NOMO-1 treated with DMSO at 0.1 percent for 48 hours (cell line): Measurements from ENCODE around the gene DUS2.
"Not testable (repeated sequence)": the region's sequence is repeated elsewhere in the genome, so short reads cannot be mapped to it uniquely, and the experiment has no call there.

Experiments
- DNase-seq: peaks from one replicate; lab custom pipeline; 2025; ENCODE audit not compliant: unreplicated experiment; lab: John Stamatoyannopoulos, UW

The DUS2 gene

DNA sequence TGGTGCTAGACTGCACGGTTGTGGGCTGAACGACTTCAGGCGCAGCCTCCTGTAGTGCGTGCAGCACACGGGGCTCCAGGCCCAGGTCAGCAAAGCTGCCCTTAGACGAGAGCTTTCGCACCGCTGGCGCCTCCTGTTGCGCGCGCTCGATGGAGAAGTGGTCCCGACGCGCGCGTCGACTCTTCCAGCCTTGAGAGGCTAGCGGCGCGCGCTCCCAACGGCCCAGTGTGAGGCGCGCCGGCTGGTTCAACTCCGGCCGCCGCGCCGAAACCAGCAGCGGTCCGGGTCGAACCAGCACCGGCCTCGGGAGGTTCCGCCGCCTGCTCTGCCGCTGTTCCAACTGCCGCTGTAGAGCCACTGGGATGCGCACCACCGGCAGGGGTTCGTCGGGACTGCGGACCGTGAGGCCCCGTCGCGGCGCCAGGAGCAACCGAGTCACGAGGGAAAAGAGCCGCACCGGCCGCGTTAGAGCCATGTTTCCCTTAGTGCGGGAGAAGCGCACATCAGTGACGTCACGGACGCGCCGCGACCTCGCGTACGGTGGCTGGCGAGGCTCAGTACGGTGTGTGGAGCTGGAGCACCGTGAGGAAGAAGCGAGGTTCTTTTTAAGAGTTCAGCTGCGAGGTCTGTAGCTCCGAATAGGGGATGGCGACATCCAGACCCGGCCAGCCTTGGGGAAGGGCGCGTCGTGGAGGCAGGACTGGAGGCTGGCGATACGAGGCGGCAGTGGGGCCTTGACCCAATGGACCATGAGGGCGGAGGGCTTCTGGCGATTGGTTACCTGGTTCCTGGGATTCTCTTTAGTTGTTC lies at the start of gene DUS2, which contains the start of gene DDX28:
Gene DUS2, plus strand, starts transcription at position 557 of the 810 bp plus-strand sequence. CDS start 14,740 bp downstream, outside the sequence.
Gene DDX28, minus strand, starts transcription at position 505 of the 810 bp plus-strand sequence. Its CDS starts 30 bp downstream, at position 475.
- DNase-seq = peak; percentile 85

DNA sequence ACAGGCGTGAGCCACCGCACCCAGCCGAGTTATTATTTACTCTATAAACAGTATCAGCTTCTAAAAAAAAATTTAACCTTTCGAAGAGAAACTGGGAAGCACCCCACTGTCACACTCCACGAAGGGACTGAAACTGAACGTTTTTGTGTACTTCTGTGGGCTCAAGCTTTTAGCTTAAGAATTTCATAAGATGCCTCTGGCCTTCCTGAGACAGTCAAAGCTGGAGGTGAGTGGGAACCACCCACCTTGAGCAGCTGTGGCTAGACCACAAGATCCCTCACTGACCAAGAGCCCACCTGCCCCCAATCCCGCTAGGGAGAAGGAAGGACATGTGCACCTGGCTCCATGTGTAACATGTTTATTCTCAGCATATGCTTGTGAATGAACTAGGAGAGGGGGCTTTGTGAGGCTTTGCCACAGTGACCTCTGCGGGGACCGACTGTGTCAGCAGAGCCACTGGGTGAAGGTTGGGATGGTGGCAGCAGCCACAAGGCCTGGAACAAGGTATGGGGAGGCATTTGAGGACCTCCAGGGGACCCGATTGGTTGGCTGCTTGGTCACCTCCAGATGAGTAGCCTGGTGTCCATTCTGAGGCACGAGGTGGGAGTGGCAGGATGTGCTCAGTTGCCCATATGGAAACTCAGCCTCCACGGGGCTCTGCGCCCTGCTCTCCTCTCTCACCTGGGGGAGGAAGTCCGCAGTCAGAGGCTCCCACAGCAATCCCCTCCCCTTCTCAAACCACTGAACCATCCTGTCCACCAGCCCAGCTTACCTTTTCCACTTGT lies 47.6 kb upstream of the DUS2 start:
- DNase-seq = no peak

DNA sequence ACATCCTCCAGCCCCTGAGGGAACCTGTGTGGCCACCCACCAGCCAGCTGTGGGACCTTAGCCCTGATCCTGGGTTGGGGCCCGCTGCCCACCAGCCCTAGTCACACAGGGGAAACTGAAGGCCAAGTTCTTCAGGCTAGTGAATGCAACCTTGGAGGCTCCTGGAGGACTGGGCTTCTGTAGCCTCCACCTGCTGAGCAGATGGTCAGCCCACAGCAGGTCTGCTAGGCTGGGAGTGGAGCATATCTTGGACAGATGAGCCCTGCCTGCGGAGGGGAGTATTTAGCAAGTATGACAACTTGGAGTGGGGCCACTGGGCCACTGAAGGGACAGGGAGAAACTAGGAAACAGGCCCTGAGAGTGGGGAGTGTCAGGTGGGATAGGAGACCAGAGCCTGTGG lies 46.9 kb upstream of the DUS2 start:
- no peak for DNase-seq

DNA sequence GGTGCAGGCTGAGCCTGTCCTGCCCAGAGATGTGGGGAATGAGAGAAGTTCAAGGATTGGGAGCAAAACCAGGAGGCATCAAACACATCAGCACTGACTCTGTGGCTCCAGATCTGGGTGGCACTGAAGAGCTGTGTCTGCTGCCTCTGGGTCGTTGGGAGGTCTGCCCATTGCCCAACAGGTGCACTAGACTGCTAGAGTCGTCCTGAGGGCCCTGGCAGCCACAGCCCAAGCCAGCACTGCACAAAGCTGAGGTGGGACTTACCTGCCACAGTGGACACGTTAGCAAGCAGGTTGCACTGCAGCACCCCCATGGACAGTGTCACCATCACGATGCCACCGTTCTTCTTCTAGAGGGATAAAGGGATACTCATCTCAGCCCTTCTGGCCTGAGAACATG lies 46.1 kb upstream of the DUS2 start:
- DNase-seq = no peak

DNA sequence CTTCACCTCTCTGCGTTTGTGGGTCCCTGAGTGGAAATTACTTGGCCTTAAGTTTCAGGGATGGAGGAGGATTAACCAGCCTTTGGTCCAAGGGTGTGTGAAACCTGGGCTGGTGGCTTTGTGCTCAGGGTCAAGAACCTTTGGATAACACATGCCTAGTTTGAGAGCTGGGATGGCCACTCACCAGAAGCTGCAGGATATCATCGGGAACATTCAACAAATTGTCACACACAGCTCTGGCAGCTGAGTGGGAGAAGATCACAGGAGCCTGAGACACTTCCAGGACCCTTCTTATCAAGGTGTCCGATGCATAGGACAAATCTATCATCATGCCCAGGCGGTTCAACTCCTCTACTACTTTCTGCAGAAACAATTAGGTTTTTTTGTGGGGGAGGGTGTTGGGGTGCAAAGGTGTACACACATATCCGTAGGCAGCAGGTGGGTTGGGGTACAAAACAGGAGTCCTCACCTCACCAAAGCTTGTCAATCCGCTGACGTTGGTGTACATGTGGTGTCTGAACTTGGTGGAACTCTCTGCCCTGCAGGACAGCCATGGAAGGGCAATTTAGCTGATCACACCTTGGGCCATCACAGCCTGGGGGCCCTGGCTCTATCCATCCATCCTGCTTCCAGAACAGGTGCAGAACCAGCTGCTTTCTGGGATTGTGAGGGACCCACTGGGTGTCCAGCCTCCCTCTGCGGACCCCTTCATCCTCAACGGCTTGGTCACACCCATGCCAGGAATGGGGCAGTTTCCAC lies 45.4 kb upstream of the DUS2 start:
- DNase-seq = no peak

DNA sequence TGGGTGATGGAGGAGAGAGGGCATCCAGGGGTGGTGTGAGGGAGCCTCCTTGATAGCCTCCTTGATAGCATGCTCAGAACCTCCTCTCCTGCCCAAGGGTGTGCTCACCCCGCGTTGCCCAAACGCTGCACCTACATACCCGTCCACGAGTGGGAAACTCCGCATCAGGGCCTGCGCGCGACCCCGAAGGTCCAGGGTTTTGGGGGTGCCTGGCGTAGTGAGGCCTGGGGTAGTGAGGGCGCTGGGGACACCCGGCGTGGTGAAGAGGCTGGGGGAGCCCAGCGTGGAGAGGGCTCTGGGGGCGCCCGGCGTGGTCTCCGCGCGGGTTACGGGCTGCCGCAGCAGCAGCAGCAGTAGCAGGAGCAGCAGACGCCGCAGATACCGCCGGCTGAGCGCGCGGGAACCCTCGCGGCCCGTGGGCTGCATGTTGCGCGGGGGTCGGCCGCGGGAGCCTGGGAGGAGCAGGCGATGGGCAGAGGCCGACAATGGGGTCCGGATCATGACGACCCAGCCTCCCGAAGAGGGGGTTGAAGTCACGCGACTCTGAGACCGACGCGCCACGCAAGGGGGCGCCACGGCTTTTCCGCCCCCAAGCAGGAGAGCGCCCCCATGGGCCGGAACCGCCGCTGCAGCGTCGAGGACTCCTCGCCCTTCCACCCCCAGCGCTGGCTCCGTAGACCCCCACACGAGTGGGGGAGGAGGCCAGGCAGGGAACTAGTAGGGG lies 43.0 kb upstream of the DUS2 start, which contains the start of gene DPEP3:
Gene DPEP3, minus strand, starts transcription at position 545 of the 724 bp plus-strand sequence. Its CDS starts 119 bp downstream, at position 426.
- DNase-seq = peak; percentile 17

DNA sequence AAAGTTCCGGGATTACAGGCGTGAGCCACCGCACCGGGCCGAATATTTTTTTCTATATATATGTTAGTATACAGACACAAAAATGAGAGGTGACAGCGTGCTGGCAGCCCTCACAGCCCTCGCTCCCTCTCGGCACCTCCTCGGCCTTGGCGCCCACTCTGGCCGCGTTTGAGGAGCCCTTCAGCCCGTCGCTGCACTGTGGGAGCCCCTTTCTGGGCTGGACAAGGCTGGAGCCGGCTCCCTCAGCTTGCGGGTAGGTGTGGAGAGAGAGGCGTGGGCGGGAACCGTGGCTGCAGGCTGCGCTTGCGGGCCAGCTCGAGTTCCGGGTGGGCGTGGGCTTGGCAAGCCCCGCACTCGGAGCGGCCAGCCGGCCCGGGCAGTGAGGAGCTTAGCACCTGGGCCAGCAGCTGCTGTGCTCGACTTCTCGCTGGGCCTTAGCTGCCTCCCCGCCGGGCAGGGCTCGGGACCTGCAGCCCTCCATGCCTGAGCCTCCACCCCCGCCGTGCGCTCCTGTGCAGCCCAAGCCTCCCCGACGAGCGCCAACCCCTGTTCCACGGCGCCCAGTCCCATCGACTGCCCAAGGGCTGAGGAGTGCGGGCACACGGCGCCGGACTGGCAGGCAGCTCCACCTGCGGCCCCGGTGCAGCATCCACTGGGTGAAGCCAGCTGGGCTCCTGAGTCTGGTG lies 40.9 kb upstream of the DUS2 start:
- DNase-seq = no peak

DNA sequence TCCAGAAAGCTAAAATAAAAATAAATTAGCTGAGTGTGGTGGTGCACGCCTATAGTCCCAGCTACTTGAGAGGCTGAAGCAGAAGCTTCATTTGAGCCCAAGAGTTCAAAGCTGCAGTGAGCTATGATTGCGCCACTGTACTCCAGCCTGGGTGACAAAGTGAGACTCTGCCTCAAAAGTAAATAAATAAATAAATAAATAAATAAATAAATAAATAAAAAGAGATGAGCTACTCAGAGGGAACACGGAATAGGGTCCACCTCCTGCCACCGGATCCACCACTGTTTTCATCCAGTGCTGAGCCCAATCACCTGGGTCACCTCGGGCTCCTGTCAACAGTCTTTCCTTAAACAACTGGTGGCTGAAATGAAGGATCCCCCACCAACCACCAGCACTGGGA lies 36.1 kb upstream of the DUS2 start:
- no peak for DNase-seq

DNA sequence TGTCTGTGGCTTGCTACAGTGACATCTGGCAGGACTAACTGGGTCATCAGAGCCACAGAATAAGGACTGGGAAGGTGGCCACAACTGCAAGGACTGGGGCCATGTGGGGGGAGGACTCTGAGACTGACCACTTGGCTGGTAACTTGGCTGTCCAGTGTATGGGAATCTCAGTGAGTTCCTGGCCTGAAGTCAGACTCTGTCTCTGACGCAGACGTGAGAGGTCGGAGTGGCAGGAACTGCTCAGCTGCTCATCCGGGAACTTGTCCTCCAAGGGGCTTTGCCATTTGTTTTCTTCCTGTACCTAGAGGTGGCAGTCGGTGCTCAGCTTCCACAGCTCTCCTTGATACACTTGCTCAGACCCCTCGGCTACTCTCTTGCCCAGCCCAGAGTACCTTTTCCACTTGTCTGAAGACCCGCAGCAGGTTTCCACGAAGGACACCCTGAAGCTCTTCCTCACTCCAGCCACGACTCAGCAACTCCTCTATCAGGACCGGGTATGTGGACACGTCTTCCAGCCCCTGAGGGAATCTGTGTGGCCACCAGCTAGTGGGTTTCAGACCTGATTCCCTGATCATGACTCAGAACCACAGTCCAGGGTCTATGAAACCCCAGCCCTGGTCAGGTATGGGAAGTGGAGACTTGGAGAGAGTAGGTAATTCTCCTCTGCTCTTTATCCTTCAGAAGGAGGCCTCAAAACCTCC lies 35.5 kb upstream of the DUS2 start:
- DNase-seq = no peak

DNA sequence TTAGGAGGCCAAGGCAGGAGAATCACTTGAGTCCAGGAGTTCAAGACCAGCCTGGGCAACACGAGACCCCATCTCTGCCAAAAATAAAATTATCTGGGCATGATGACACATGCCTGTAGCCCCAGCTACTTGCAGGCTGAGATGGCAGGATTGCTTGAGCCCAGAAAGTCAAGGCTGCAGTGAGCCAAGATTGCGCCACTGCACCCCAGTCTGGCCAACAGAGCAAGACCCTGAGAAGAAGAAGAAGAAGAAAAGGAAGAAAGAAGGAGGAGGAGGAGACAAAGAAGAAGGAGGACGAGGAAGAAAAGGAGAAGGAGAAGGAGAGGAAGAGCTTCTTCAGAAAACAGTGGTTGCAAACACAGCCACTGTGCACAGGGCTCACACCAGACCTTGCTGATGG lies 34.4 kb upstream of the DUS2 start:
- no peak for DNase-seq

DNA sequence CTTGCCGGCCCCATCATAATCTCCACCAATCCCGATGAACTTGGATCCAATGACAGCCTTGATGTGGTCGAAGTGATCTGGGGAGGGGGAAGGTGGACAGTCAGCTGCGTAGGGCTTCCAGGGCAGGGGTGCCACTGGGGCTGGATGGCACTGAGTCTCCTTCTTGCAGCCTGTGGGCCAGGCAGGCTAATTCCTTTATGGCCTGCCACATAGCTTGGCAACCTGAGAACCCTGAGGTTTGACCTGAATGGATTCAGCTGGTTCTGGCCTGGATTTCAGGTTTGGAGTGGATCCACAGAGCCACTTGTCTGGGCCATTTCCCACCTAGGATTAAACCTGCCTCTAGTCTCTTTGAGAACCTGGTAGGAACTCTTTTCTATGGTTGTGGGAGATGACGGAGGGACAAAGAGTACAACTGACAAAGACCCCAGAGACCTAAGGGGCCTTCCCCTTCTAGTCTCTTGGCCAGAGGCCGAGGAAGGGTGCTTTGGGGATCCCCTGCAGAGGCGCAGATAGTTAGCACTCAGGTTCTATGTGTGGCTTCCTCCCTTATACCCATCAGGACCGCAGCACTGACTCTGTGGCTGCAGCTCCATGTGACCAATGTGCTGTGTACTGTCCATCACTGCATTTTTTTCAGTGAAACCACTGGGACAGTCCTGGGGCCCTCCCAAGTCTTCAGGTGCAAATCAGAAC lies 33.6 kb upstream of the DUS2 start:
- DNase-seq = no peak

DNA sequence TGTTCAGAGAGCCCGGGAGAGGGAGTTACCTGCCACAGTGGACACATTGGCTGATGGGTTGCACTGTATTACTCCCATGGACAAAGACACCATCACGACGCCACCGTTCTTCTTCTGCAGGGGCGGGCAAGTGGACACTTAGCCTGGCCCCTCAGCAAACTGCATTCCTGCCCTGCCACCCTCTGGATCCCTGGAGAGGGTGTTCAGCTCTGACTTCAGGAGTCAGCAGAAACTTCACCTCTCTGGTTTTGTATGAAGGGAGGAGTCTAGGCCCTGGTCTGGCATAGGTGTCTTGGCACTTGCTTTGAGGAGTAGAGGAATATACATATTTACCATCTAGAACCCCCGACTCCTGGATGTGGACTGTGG lies 33.1 kb upstream of the DUS2 start:
- no peak for DNase-seq

DNA sequence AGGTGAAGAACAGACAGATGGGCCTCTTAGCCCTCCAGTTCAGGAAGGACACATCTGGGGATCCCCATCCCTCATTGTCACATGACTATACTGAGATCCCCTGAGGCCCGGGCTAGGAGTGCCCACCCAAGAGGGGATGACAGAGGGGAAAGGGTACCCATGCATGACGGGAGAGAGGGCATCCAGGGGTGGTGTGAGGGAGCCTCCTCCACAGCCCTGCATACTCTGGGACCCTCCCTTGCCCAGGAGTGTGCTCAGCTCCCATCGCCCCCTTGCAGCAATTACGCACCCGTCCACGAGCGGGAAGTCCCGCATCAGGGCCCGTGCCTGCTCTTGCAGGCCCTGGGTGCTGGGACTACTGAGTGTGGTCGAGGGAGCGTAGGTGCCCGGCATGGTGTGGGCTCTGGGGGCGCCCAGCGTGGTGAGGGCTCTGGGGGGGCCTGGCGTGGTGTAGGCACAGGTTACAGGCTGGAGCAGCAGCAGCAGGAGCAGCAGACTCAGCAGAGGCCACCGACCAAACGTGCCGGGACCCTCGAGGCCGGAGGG lies 30.4 kb upstream of the DUS2 start:
- no peak for DNase-seq

DNA sequence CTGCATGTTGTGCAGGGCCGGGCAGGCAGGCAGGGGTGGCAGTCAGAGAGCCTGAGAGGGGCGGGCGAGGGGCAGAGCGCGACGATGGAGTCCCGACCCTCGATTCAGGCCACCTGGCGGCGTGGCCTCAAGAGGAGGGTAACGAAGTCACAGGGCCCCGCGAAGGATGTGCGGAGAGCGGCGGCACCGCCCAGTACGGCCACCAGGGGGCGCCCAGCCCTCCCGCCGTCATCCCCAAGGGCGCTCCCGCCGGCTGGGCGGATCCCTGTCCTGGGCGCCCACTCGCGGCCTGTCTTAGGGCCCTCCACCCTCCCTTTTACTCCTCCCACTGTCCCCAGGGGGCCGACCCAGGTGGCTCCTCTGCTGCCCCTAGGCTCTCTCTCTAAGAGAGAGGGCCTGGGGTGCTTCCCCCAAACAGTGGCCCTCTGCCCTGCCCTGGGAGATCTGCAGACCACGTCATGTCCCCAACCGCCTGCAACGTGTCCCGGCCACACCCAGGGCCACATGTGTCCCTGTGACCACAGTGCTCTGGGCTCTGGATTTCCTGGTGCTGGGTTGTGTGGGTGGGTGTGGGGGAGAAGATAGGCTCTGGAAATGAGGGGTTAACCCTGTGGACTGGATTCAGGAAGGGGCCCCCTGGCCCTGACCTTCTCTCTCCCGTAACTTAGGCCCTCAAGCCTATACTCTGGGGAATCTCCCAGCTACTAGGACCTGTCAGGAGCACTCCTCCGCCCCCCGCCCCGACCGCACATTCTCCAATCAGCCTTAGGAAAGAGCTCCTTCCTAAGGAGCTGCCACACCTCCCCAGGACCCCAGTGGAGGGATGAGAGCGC lies 29.7 kb upstream of the DUS2 start:
- peak; percentile 85 for DNase-seq

DNA sequence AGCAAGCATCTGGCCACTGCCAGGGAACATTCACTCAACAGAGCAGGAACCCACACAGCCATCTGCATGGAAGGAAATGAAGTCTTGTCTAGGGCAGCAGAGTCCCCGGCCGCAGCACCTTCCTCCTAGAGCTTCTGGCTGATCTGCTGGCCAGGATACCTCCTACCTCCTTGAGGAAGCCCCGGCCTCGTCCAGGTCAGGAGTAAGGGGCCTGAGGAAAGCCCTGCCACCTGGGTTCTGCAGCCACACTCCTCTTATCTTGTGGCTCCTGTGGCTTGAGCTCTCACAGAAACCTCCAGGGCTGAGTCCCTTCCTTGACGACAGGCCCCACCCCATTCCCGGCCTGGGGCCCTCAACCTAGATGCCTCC lies 29.1 kb upstream of the DUS2 start:
- DNase-seq = not testable (repeated sequence)

DNA sequence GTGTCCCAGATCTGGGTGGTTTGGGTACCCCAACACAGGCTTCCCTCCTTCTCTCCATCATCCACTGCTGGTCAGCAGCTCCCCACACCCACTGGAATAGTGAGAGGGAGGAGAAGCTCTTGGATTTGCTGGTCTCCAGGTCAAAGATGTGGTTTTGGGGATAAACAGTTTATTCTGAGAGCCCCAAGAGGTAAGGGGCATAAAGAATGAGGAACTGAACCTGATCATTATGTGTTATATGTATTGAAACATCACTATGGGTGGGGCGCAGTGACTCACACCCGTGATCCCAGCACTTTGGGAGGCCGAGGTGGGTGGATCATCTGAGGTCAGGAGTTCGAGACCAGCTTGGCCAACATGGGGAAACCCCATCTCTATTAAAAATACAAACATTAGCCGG lies 27.7 kb upstream of the DUS2 start:
- DNase-seq = peak; percentile 86

DNA sequence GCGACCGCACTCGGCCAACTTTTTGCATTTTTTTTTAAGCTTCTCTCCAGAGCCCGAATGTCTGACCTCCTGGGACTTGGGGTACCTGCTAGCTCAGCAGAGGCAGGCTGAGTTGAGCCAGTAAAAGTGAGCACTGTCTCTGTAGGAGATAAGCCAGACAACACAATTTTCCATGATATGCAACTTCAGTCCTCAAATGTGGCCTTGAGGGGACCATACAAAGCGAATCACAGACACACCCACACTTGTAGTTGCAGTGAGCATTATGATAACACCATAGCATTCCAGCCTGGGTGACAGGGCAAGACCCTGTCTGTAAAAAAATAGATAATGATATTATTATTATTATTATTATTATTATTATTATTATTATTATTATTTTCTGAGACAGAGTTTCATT lies 26.4 kb upstream of the DUS2 start:
- DNase-seq = no peak
